NCI-H2029 (cell line): Measurements from ENCODE around the gene DGKB.

Source experiments
- DNase-seq: peaks from one replicate; lab custom pipeline; 2025; lab: John Stamatoyannopoulos, UW

DGKB gene

GRCh38 chr7:14385074-14385473, 517.5 kb downstream of the DGKB start:
- DNase-seq, result no peak

GRCh38 chr7:14381936-14382335, 520.6 kb downstream of the DGKB start:
- DNase-seq, result no peak

- DNase-seq, result no peak
Measured at GRCh38 chr7:14381306-14381705, 521.2 kb downstream of the DGKB start.

GRCh38 chr7:14380881-14381280, 521.7 kb downstream of the DGKB start:
- DNase-seq, result no peak

GRCh38 chr7:14377646-14378266, 524.8 kb downstream of the DGKB start:
- no peak for DNase-seq

GRCh38 chr7:14376711-14377110, 525.8 kb downstream of the DGKB start:
- no peak for DNase-seq

GRCh38 chr7:14375998-14376397, 526.6 kb downstream of the DGKB start:
- DNase-seq, result no peak

GRCh38 chr7:14374336-14374735, 528.2 kb downstream of the DGKB start:
- no peak for DNase-seq

GRCh38 chr7:14368285-14368684, 534.3 kb downstream of the DGKB start:
- DNase-seq, result no peak

GRCh38 chr7:14351167-14351566, 551.4 kb downstream of the DGKB start:
- DNase-seq, result no peak

- DNase-seq, result no peak
Measured at GRCh38 chr7:14341200-14341775, 561.3 kb downstream of the DGKB start.

GRCh38 chr7:14340393-14341074, 562.0 kb downstream of the DGKB start:
- DNase-seq, result no peak

GRCh38 chr7:14339861-14340260, 562.7 kb downstream of the DGKB start:
- no peak for DNase-seq

GRCh38 chr7:14336256-14336655, 566.3 kb downstream of the DGKB start:
- no peak for DNase-seq

GRCh38 chr7:14332155-14332554, 570.4 kb downstream of the DGKB start:
- DNase-seq, result no peak

GRCh38 chr7:14324767-14325166, 577.8 kb downstream of the DGKB start:
- DNase-seq, result no peak

GRCh38 chr7:14322724-14323123, 579.8 kb downstream of the DGKB start:
- no peak for DNase-seq

GRCh38 chr7:14321947-14322346, 580.6 kb downstream of the DGKB start:
- peak; percentile 80 for DNase-seq

GRCh38 chr7:14309432-14309831, 593.1 kb downstream of the DGKB start:
- no peak for DNase-seq

- DNase-seq, result no peak
Measured at GRCh38 chr7:14305233-14305866, 597.2 kb downstream of the DGKB start.

- no peak for DNase-seq
Measured at GRCh38 chr7:14303536-14303935, 599.0 kb downstream of the DGKB start.

- no peak for DNase-seq
Measured at GRCh38 chr7:14294637-14295036, 607.9 kb downstream of the DGKB start.

- DNase-seq, result no peak
Measured at GRCh38 chr7:14293434-14293833, 609.1 kb downstream of the DGKB start.
